Neural progenitor cell (in vitro differentiated cells): ENCODE measurements around the gene CYP4F2.

Source experiments
- CTCF ChIP-seq: fragments of 200-600 bp; sonication (generic); IDR thresholded peaks from 2 replicates; pipeline ENCODE4 v1.5.1; 2017; ENCODE audit warnings: antibody characterized with exemption, mild to moderate bottlenecking
- EZH2 ChIP-seq: fragments of 200-600 bp; sonication (generic); IDR thresholded peaks from 2 replicates; pipeline ENCODE4 v1.6.1; 2017; ENCODE audit warnings: antibody characterized with exemption, mild to moderate bottlenecking, moderate library complexity

DNA sequence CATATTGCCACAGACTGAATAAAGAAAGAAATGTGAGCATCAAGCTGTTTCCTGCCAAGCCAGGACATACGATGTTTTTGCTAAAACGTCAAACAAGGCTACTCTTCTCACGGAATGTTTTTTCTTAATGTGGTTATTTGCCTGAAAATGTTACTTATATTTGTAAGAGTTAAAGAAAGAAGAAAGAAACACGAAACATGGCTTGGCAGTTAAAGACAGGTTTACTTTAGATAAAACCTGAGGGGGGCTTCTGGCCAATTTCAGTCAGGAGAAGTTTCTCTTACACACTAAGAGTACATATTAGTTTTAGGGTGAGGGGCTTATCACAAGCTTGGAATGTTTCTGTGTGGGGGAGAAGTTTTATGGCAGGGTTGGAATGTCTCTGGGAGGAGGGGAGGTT lies 46.5 kb upstream of the CYP4F2 start:
- no peak for TF ChIP-seq CTCF
- TF ChIP-seq EZH2: no peak
